Endodermal cell (in vitro differentiated cells): ENCODE results near the gene EFCAB8. TPM values are rescaled to one million over a fixed set of nuclear protein-coding genes. Genes with fewer than 3 reads are reported as not detected.

Source experiments
- DNase-seq: peaks from one replicate; pipeline ENCODE4 v3.0.0-alpha.2; 2017
- H3K27ac ChIP-seq: 2 replicates; pipeline ENCODE4 v1.5.1; 2013; ENCODE audit warnings: mild to moderate bottlenecking, low read depth, low read length, moderate library complexity
- H3K27me3 ChIP-seq: 2 replicates; pipeline ENCODE4 v1.6.1; 2013; ENCODE audit warnings: mild to moderate bottlenecking, low read length, moderate library complexity; ENCODE audit not compliant: insufficient read depth, control insufficient read depth, poor library complexity, severe bottlenecking
- H3K36me3 ChIP-seq: 2 replicates; pipeline ENCODE4 v1.7.0; 2013; ENCODE audit warnings: mild to moderate bottlenecking, low read length, moderate library complexity; ENCODE audit not compliant: control insufficient read depth, insufficient read depth
- H3K4me1 ChIP-seq: one replicate; pipeline ENCODE4 v1.7.0; 2013; ENCODE audit warnings: low read length; ENCODE audit not compliant: control insufficient read depth, insufficient read depth
- H3K4me3 ChIP-seq: 2 replicates; pipeline ENCODE4 v1.5.1; 2013; ENCODE audit warnings: mild to moderate bottlenecking, low read length, moderate library complexity
- H3K9ac ChIP-seq: 2 replicates; pipeline ENCODE4 v1.6.1; 2013; ENCODE audit warnings: mild to moderate bottlenecking, low read length, moderate library complexity; ENCODE audit not compliant: poor library complexity, severe bottlenecking; ENCODE audit errors: extremely low read depth
- H3K9me3 ChIP-seq: 2 replicates; pipeline ENCODE4 v1.6.1; 2013; ENCODE audit warnings: mild to moderate bottlenecking, low read length, moderate library complexity; ENCODE audit not compliant: control insufficient read depth
- H3K27ac Mint-ChIP-seq: 2 replicates; pipeline ENCODE4 v1.8.0; 2020; ENCODE audit warnings: mixed read lengths
- H3K27me3 Mint-ChIP-seq: 2 replicates; pipeline ENCODE4 v1.8.0; 2021; ENCODE audit warnings: mild to moderate bottlenecking, mixed read lengths; ENCODE audit not compliant: insufficient read depth
- H3K36me3 Mint-ChIP-seq: 2 replicates; pipeline ENCODE4 v1.8.0; 2020; ENCODE audit warnings: low read depth, mixed read lengths
- H3K4me1 Mint-ChIP-seq: 2 replicates; pipeline ENCODE4 v1.8.0; 2020; ENCODE audit warnings: mixed read lengths
- H3K4me3 Mint-ChIP-seq: 2 replicates; pipeline ENCODE4 v1.8.0; 2020; ENCODE audit warnings: mild to moderate bottlenecking, moderate library complexity, mixed read lengths
- H3K9me3 Mint-ChIP-seq: 2 replicates; pipeline ENCODE4 v1.8.0; 2020; ENCODE audit warnings: mild to moderate bottlenecking, mixed read lengths
- WGBS, 2 experiments: methylation state at CpG; one replicate each; pipeline versions ENCODE4 v1.1.5 to v1.1.7; 2013; ENCODE audit warnings: missing lambda C conversion rate in 2 of 2, mixed read lengths in 1 of 2; ENCODE audit not compliant: insufficient coverage in 1 of 2, insufficient read length in 1 of 2; 5-methylcytosine and 5-hydroxymethylcytosine counted together
- total RNA-seq, 2 donors: library from RNA; stranded (reverse); fragmentation: NEBNext Ultra II Directional in 1 of 2; extraction: Animal tissue kit (Norgen Biotek cat#: 25700) in 1 of 2; gene quantifications; 2 replicates in 1 of 2; 3 replicates in 1 of 2; pipeline ENCODE4 v1.2.1, GENCODE V29; 2021
- TF ChIP-seq, protein P1 (sequence below): fragments of 200-600 bp; sonication (generic); conservative IDR thresholded peaks from 2 replicates; pipeline ENCODE4 v1.5.0; 2021; ENCODE audit warnings: antibody characterized with exemption, mild to moderate bottlenecking

The EFCAB8 gene
- total RNA-seq, 2 donors from 2014 or later, result 0.44 to 1.0 TPM

DNA sequence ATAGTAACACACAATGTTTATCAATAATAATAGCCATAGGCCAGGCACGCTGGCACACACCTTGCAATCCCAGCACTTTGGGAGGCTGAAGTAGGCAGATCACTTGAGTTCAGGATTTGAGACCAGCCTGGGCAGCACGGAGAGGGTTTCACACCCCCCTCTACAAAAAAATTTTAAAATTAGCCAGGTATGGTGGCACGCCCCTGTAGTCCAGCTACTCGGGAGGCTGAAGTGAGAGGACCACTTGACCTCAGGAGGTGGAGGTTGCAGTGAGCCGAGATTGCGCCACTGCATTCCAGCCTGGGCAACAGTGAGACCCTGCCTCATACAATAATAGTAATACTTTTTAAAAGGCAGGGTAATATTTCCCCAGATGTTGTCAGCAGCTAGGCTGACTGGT is 46.8 kb upstream of the EFCAB8 start:
- DNase-seq, result no peak
- TF ChIP-seq, protein P1, sequence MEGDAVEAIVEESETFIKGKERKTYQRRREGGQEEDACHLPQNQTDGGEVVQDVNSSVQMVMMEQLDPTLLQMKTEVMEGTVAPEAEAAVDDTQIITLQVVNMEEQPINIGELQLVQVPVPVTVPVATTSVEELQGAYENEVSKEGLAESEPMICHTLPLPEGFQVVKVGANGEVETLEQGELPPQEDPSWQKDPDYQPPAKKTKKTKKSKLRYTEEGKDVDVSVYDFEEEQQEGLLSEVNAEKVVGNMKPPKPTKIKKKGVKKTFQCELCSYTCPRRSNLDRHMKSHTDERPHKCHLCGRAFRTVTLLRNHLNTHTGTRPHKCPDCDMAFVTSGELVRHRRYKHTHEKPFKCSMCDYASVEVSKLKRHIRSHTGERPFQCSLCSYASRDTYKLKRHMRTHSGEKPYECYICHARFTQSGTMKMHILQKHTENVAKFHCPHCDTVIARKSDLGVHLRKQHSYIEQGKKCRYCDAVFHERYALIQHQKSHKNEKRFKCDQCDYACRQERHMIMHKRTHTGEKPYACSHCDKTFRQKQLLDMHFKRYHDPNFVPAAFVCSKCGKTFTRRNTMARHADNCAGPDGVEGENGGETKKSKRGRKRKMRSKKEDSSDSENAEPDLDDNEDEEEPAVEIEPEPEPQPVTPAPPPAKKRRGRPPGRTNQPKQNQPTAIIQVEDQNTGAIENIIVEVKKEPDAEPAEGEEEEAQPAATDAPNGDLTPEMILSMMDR, result no peak
- H3K27ac Mint-ChIP-seq, result no peak overlapping the region
- no peaks in the 10 kb centered on the region for H3K27me3 ChIP-seq
- no peaks in the 10 kb centered on the region for H3K9me3 ChIP-seq
- peaks cover 5% of the 10 kb centered on the region for H3K4me1 Mint-ChIP-seq
- H3K4me3 ChIP-seq, result no peak overlapping the region
- no peak overlapping the region for H3K27ac ChIP-seq
- no peaks in the 10 kb centered on the region for H3K9me3 Mint-ChIP-seq
- H3K9ac ChIP-seq, result no peak overlapping the region
- no peaks in the 10 kb centered on the region for H3K27me3 Mint-ChIP-seq
- WGBS, 2 experiments, result 95% methylated on average over 2 to 6 of the region's 6 CpGs
- H3K4me1 ChIP-seq, result no peaks in the 10 kb centered on the region
- peaks cover 36% of the 10 kb centered on the region for H3K36me3 Mint-ChIP-seq
- H3K36me3 ChIP-seq, result peaks cover 39% of the 10 kb centered on the region
- H3K4me3 Mint-ChIP-seq, result no peak overlapping the region

DNA sequence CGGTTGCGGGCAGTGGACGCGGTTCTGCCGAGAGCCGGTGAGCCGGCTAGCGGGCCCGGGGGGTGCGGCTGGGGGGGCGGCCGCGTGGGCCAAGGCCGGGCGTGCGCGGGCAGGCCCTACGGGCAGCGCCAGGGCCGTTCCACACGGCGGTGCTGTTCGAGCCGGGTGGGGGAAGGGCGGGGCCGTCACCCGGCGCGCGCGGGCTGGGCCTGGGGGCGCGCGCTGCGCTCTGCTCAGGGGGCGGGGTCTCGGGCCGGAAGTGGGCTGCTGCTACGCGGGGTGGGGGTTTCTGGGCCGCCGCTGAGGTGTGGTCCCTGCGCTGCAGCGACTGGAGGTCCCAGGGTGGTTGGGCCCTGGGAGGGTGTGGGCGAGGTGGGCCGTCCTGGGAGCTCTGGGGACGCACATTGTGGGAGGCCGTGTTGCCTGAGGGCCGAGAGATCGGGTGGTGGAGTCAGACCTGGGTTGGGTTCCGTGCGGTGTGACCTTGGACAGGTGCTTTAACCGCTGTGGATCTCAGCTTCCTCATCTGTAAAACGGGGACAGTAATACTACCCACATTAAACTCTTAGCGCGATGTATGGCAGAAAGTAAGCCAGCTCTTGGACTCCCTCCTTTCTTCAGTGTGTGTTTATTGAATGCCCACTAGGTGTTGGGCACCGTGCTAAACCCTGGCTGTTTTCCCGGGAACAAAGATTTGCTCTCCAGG is 38.6 kb upstream of the EFCAB8 start:
- H3K36me3 ChIP-seq, result no peaks in the 10 kb centered on the region
- no peaks in the 10 kb centered on the region for H3K27me3 ChIP-seq
- H3K36me3 Mint-ChIP-seq, result peaks cover 6% of the 10 kb centered on the region
- H3K4me1 ChIP-seq, result peaks cover 24% of the 10 kb centered on the region
- peak overlapping the region; percentile 90 for H3K27ac ChIP-seq
- no peaks in the 10 kb centered on the region for H3K9me3 Mint-ChIP-seq
- H3K27ac Mint-ChIP-seq, result peak overlapping the region; percentile 97
- H3K9ac ChIP-seq, result peak overlapping the region; percentile 78
- H3K4me3 ChIP-seq, result peak overlapping the region; percentile 88
- peaks cover 35% of the 10 kb centered on the region for H3K4me1 Mint-ChIP-seq
- 1% methylated on average over 13 to 58 of the region's 58 CpGs for WGBS, 2 experiments
- H3K27me3 Mint-ChIP-seq, result no peaks in the 10 kb centered on the region
- peak overlapping the region; percentile 92 for H3K4me3 Mint-ChIP-seq
- TF ChIP-seq, protein P1, result peak; percentile 35
- peak; percentile 95 for DNase-seq
- no peaks in the 10 kb centered on the region for H3K9me3 ChIP-seq

DNA sequence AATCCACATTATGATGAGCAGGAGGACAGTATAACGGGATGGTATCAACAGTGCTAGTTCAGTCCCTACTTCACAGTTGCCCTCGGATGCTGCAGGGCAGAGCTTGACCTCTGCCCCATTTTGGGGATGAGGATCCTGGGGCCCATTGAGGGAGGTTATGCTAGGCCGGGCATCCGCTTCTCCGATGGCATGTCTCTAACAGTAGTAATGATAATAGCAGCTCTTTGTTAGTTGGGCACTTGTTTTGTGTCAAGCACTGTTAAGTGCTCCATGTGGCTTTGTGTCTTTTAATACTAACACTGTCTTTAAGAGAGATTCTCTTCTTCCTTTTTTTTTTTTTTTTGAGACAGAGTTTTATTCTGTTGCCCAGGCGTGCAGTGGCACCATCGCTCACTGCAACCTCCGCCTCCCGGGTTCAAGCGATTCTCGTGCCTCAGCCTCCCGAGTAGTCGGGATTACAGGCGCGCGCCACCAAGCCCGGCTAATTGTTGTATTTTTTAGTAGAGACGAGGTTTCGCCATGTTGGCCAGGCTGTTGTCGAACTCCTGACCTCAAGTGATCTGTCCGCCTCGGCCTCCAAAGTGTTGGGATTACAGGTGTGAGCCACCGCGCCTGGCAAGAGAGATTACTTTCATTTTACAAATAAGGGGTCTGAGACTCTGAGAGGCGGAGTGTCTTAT is 37.9 kb upstream of the EFCAB8 start:
- WGBS, 2 experiments, result 79 to 93% methylated on average over 14 to 25 of the region's 25 CpGs
- no peaks in the 10 kb centered on the region for H3K9me3 ChIP-seq
- TF ChIP-seq, protein P1, result peak; percentile 1
- peak overlapping the region; percentile 78 for H3K9ac ChIP-seq
- Mint-ChIP-seq H3K27me3 (no peaks in the 10 kb centered on the region), H3K9me3 (no peaks in the 10 kb centered on the region), H3K4me3 (peak overlapping the region; percentile 92), H3K36me3 (peaks cover 10% of the 10 kb centered on the region), H3K4me1 (peaks cover 35% of the 10 kb centered on the region), H3K27ac (peak overlapping the region; percentile 97)
- no peaks in the 10 kb centered on the region for H3K27me3 ChIP-seq
- DNase-seq, result no peak
- peaks cover 2% of the 10 kb centered on the region for H3K36me3 ChIP-seq
- no peak overlapping the region for H3K27ac ChIP-seq
- peak overlapping the region; percentile 88 for H3K4me3 ChIP-seq
- H3K4me1 ChIP-seq, result peaks cover 24% of the 10 kb centered on the region
